Lower leg skin (tissue), 4 donors: Measurements from ENCODE around the gene COX6A2. TPM values are rescaled to one million over a fixed set of nuclear protein-coding genes. Genes with fewer than 3 reads are reported as not detected.

ENCODE experiments used
- DNase-seq, 2 donors: peaks; one replicate each; pipeline ENCODE4 v3.0.0-alpha.2; 2019; ENCODE audit warnings: low spot score in 2 of 2
- H3K4me3 ChIP-seq: fragments of 200-600 bp; sonication (generic); 2 replicates; pipeline ENCODE4 v1.5.1; 2017; ENCODE audit warnings: mild to moderate bottlenecking, low read depth; ENCODE audit not compliant: poor library complexity, severe bottlenecking
- POLR2A ChIP-seq, 2 donors: fragments of 450-650 bp; IDR thresholded peaks; one replicate each; pipeline ENCODE4 v1.6.1; 2016 to 2017; ENCODE audit warnings: antibody characterized with exemption in 2 of 2, mild to moderate bottlenecking in 1 of 2, moderate library complexity in 1 of 2
- WGBS, 2 donors: methylation state at CpG; one replicate each; pipeline ENCODE4 v1.1.5; 2018; 5-methylcytosine and 5-hydroxymethylcytosine counted together
- intact Hi-C: fragments of 100-400 bp; cut with DNase I; formaldehyde crosslinking; loops from one replicate; pipeline ENCODE4 v1.15.0; 2023; ENCODE audit warnings: low total_unique reads
- total RNA-seq, 4 donors: library from RNA; depleted of rRNA; stranded (reverse); fragments of >200 nt; gene quantifications; one replicate each; pipeline ENCODE4 v1.1.0, GENCODE V29; 2016
- TF ChIP-seq, protein P1 (sequence below), 3 donors: fragments of 450-650 bp; IDR thresholded peaks; one replicate each; pipeline ENCODE4 v1.5.1; 2016; ENCODE audit warnings: antibody characterized with exemption in 3 of 3, mild to moderate bottlenecking in 3 of 3, moderate library complexity in 2 of 3

COX6A2 gene
- total RNA-seq, 4 donors from 2014 or later = not detected

DNA sequence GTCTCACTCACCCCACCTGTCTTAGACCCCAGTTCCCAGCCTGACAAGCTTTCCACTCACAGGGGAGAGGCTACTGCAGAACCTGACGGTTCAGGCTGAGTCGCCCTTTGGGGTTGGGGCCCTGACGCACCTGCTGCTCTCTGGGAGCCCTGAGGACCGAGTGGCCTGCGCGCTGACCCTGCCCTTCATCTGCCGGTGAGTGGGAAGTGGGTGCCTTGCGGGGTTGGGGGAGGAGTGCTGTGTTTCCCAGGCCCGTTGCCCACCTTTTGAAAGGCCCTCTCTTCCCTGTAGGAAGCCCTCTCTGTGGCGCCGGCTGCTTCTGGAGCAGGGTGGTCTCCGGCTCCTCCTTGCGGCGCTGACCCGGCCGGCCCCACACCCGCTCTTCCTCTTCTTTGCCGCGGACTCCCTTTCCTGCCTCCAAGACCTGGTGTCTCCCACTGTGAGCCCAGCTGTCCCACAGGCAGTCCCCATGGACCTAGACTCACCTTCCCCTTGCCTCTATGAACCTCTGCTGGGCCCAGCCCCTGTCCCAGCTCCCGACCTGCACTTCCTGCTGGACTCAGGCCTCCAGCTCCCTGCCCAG, 37.7 kb upstream of the COX6A2 start:
- TF ChIP-seq, protein P1, sequence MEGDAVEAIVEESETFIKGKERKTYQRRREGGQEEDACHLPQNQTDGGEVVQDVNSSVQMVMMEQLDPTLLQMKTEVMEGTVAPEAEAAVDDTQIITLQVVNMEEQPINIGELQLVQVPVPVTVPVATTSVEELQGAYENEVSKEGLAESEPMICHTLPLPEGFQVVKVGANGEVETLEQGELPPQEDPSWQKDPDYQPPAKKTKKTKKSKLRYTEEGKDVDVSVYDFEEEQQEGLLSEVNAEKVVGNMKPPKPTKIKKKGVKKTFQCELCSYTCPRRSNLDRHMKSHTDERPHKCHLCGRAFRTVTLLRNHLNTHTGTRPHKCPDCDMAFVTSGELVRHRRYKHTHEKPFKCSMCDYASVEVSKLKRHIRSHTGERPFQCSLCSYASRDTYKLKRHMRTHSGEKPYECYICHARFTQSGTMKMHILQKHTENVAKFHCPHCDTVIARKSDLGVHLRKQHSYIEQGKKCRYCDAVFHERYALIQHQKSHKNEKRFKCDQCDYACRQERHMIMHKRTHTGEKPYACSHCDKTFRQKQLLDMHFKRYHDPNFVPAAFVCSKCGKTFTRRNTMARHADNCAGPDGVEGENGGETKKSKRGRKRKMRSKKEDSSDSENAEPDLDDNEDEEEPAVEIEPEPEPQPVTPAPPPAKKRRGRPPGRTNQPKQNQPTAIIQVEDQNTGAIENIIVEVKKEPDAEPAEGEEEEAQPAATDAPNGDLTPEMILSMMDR (IDR thresholded peaks at IDR 0.05) = no peak
- TF ChIP-seq POLR2A (IDR thresholded peaks at IDR 0.05) = no peak
- no peak for DNase-seq
- intact Hi-C loops = no loop called here
- WGBS, 2 donors = 90 to 91% methylated on average over 20 of the region's 20 CpGs
- no peak overlapping the region for H3K4me3 ChIP-seq

DNA sequence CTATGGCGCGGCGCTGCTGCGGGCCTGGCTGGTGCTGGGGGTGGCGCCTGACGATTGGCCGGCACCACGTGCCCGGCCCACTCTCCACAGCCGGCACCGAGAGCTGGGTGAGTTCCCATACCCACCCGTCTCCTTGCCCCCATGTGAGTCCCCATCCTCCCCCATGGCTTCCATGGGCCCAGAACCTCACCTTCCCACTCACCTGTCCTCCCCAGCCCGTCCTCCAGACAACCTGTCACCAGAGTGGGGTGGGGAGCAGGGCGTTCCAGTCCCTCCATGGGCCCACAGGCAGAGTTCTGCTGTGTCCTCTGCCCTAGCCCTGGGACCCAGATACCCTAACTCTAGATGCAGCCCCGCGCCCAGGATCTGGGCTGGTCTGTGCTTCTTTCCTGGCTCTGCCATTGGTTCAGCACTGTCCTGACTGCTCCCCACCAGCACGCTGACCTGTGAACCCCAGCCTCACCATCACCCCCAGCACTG, 36.7 kb upstream of the COX6A2 start:
- TF ChIP-seq POLR2A (IDR thresholded peaks at IDR 0.05) = no peak
- TF ChIP-seq, protein P1 (IDR thresholded peaks at IDR 0.05) = no peak
- 90 to 94% methylated on average over 15 to 17 of the region's 17 CpGs for WGBS, 2 donors
- no peak for DNase-seq
- H3K4me3 ChIP-seq = no peak overlapping the region
- intact Hi-C loops = no loop called here

DNA sequence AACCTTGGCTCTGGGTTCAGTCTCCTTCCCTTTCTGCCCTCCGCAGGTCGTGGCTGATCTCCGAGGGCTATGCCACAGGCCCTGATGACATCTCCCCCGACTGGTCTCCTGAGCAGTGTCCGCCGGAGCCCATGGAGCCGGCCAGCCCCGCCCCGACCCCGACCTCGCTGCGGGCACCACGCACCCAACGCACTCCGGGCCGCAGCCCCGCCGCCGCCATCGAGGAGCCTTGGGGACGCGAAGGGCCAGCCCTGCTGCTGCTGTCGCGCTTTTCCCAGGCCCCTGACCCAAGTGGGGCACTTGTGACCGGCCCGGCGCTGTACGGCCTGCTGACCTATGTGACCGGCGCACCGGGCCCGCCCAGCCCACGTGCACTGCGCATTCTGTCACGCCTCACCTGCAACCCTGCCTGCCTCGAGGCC, 36.2 kb upstream of the COX6A2 start:
- WGBS, 2 donors = 96% methylated on average over 36 of the region's 36 CpGs
- TF ChIP-seq POLR2A (IDR thresholded peaks at IDR 0.05) = no peak
- TF ChIP-seq, protein P1 (IDR thresholded peaks at IDR 0.05) = no peak
- no peak overlapping the region for H3K4me3 ChIP-seq
- no peak for DNase-seq
- intact Hi-C loops = no loop called here

DNA sequence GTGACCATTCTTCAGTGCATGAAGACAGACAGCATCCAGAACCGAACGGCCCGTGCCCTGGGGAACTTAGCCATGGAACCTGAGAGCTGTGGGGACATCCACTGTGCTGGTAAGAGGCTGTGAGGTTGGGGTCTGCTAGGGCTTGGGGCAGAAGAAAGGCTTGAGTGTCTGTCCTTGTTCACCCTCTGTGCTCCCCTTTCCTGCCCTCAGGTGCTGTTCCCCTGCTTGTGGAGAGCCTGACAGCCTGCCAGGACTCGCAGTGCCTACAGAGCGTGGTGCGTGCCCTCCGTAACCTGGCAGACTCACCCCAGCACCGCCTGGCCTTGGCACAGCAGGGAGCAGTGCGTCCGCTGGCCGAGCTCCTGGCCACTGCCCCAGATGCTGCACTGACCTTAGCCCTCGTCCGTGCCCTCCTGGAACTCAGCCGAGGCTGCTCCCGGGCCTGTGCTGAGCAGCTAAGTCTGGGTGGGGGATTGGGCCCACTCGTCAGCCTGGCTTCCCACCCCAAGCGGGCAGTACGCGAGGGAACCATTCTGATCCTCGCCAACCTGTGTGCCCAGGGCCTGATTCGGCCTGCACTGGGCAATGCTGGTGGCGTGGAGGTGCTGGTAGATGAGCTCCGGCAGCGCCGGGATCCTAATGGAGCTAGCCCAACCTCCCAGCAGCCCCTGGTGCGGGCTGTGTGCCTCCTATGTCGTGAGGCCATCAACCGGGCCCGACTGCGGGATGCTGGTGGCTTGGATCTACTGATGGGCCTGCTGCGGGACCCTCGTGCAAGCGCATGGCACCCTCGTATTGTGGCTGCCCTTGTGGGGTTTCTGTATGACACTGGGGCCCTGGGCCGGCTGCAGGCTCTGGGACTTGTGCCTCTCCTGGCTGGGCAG, 34.0 kb upstream of the COX6A2 start:
- no peak overlapping the region for H3K4me3 ChIP-seq
- DNase-seq = no peak
- TF ChIP-seq, protein P1 (IDR thresholded peaks at IDR 0.05) = no peak
- TF ChIP-seq POLR2A (IDR thresholded peaks at IDR 0.05) = no peak
- 92 to 94% methylated on average over 17 to 30 of the region's 35 CpGs for WGBS, 2 donors
- intact Hi-C loops = no loop called here

DNA sequence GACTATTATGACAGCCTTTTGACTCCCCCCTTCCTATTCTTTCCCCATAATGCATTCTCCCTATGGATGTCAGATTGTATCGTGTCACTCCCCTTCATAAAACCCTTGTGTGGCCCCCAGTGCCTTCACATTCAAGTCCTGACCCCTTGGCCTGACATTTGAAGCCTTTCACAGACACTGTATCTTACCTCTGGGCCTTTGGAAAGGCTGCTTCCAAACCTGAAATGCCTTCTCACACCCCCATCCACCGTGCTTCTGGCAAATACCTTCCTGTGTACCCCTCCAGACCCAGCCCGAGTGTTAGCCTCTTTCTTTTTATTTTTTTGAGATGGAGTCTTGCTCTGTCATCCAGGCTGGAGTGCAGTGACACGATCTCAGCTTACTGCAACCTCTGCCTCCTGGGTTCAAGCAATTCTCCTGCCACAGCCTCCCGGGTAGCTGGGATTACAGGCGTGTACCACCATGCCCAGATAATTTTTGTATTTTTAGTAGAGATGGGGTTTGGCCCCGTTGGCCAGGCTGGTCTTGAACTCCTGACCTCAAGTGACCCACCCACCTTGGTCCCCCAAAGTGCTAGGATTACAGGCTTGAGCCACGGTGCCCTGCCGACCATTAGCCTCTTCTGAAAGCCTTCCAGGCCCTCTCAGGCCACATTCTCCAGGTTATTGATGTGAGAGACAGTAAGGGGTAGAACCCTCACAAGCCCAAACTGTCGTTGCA, 33.2 kb upstream of the COX6A2 start:
- TF ChIP-seq, protein P1 (IDR thresholded peaks at IDR 0.05) = no peak
- no peak for TF ChIP-seq POLR2A (IDR thresholded peaks at IDR 0.05)
- H3K4me3 ChIP-seq = no peak overlapping the region
- WGBS, 2 donors = 86 to 87% methylated on average over 10 of the region's 10 CpGs
- intact Hi-C loops = no loop called here
- DNase-seq = no peak
